ENCODE data around the gene ANKRD36C.
"Not testable (repeated sequence)": the region's sequence is repeated elsewhere in the genome, so short reads cannot be mapped to it uniquely, and the experiment has no call there.

- not testable (repeated sequence) for TF ChIP-seq POLR2A (IDR thresholded peaks at IDR 0.05)
- TF ChIP-seq, protein P1, sequence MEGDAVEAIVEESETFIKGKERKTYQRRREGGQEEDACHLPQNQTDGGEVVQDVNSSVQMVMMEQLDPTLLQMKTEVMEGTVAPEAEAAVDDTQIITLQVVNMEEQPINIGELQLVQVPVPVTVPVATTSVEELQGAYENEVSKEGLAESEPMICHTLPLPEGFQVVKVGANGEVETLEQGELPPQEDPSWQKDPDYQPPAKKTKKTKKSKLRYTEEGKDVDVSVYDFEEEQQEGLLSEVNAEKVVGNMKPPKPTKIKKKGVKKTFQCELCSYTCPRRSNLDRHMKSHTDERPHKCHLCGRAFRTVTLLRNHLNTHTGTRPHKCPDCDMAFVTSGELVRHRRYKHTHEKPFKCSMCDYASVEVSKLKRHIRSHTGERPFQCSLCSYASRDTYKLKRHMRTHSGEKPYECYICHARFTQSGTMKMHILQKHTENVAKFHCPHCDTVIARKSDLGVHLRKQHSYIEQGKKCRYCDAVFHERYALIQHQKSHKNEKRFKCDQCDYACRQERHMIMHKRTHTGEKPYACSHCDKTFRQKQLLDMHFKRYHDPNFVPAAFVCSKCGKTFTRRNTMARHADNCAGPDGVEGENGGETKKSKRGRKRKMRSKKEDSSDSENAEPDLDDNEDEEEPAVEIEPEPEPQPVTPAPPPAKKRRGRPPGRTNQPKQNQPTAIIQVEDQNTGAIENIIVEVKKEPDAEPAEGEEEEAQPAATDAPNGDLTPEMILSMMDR (IDR thresholded peaks at IDR 0.05) = not testable (repeated sequence)
These were observed 129.5 kb downstream of the ANKRD36C start for GRCh38 chr2:95862121-95862520.

Data from esophagus squamous epithelium (tissue), 4 donors.